ENCODE results near the gene DPH6.

The DPH6 gene

DNA sequence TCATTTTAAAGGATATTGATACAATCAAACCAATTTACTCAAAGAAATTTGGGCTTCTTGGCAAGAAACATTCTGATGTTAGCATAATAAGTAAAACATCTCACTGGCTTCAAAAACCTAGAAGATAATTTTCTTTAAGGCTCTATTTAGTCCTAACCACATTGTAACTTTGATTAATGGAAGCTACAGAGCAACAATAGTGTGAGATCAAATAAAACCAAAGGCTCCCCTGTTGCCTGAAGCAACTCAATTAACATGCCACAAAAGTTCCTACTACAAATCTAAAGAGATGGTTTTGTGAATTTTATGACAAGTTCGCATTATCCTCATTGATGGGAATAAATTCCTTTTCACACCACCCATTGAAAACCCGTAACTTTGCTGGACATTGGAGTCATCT, 5.9 kb downstream of the DPH6 start:
- DNase-seq = no peak

GRCh38 chr15:35535365-35535916, 10.5 kb downstream of the DPH6 start:
- no peak for DNase-seq

DNA sequence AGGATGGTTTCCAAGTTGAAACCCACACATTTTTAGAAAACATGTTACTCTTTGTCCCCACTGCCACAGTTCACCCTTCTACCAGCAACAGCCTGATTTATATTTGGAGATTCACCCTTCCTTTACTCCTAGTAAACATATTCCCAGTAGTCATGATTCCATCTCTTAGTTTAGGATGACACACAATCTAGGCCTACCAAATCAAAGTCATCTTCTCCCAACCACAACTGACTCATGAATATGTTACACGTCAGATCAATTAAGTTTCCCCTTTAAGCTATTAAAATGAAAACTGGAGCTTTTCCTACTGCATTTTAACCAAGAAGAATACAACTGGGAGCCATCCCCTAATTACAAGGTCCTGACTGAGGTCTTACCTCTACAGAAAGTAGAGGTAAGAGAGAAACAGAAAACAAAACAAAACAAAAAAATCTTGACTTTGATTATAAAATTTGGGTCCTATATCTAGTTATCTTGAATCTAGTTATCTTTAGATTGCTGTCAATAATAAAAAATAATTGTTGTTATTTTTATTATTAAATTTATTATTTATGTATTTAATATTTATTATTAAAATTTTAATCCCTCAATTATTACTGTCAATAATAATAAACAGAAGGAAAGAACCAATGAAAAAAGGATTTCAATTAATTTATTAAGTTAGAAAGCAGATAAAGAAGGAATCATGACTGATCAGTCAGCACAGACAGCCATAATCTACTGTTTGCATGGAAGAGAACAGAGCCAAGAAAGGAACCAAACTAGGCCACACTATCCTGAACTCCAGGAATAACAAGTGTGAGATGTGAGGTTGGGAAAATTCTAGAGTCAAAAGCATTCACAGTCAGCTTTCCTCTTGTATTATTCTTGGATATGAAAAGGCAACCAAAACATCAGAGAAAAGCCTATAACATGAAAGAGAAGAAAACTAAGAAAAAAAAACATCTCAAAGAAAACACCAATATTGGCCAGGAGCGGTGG, 12.5 kb downstream of the DPH6 start:
- DNase-seq = no peak

- no peak for DNase-seq
Measured at GRCh38 chr15:35530698-35531097, 15.3 kb downstream of the DPH6 start.

- DNase-seq = no peak
Measured at GRCh38 chr15:35529784-35530183, 16.2 kb downstream of the DPH6 start.

DNA sequence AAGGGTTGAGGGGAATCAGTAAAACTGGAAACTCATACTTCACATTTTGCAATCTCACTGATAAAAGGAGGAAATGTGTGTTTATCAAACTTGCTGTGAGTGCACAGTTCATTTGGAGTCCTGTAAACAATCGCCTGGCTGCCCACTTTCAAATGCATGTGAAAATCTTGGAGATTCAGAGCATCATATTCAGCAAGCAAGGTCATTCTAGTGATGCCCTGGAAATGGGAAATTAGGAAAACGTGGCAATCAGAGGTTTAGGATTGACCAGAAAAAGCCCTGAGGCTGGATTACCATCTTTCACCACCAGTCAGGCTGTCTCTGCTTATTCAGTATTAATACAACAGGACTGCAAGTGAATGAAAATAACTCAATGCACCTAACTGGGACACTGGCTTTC, 23.9 kb downstream of the DPH6 start:
- DNase-seq = no peak

GRCh38 chr15:35519541-35520149, 26.3 kb downstream of the DPH6 start:
- DNase-seq = no peak

DNA sequence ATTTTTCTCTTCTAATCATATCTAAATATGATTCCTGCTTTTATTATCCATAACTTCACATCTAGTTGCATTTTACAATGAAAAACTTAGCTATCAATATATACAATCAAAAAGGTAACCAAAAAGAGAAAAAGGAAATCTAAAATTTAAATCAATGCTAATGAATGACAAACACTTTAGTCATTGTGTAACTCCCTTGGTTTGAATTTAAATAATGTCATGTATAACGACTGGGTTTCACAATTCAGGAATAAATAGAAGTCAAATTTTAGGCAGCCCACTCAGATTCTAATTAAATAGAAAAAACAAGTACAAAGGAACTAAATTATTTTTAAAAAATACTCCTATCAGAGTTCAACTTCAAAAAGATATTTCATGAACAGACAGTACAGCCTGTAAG, 26.9 kb downstream of the DPH6 start:
- DNase-seq = no peak

- no peak for DNase-seq
Measured at GRCh38 chr15:35514759-35515158, 31.2 kb downstream of the DPH6 start.

- no peak for DNase-seq
Measured at GRCh38 chr15:35507932-35508638, 37.9 kb downstream of the DPH6 start.

GRCh38 chr15:35506272-35506870, 39.6 kb downstream of the DPH6 start:
- no peak for DNase-seq

DNA sequence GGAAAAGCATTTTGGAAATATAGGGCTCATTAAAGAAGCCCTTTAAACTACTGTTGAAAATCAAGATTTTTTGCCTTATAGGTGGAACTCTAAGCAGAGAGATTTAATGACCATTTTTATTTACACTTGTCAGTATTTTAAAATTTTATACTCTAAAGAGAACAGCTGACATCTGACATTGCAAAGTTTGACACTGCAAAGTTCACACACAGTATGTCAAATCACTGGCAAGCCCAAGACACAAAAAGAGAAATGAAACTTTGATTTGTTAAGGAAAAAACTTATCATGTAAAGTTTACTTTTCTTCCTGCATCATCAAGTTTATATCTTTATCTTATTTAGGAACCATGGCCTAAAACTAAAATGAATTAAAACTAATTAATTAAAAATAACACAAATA, 40.2 kb downstream of the DPH6 start:
- no peak for DNase-seq

GRCh38 chr15:35505141-35505540, 40.8 kb downstream of the DPH6 start:
- no peak for DNase-seq

- DNase-seq = no peak
Measured at GRCh38 chr15:35499723-35500122, 46.2 kb downstream of the DPH6 start.

DNA sequence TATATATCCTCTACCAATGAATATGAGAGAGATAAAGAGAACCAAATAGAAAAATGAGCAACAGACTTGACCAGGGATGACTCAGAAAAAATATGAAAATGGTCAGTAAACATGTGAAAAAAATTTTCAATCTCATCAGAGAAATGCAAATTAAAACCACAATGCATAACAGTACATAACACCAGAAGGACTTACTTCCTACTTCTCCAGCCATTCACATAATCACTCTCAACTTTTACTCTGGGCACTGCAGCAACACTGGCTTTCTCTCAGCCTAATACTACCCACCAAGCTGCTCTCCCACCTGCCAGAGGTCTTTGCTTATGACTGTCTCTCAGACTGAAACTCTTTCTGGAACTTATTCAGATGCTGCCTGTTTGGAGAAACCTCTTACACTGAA, 49.4 kb downstream of the DPH6 start:
- no peak for DNase-seq

DNA sequence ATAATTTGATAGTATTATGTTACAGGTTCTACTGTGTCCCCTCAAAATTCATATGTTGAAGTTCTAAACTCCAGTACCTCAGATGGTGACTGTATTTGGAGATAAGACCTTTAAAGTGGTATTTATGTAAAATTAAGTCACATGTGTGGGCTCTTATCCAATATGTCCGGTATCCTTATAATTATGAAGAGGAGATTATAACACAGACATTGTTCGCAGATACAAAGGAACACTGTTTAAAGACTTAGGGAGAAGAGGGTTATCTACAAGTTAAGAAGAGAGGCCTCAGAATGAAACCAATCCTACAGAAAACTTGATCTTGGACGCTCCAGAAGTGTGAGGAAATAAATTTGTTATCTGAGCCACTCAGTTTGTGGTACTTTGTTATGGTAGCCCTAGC, 50.9 kb downstream of the DPH6 start:
- no peak for DNase-seq

DNA sequence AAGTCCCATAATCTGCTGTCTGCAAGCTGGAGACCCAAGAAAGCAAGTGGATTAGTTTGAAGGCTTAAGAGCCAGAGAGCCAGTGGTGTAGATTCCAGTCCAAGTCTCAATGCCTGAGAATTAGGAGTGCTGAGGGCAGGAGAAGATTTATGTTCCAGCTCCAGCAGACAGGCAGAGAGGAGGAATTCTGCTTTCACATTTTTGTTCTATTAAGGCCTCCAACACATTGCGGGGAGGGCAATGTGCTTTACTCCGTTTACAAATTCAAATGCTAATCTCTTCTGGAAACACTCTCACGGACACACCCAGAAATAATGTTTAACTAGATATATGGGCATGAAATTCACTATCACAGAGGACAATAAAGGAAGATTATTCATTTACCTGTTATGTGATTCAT, 54.0 kb downstream of the DPH6 start:
- DNase-seq = no peak

- no peak for DNase-seq
Measured at GRCh38 chr15:35491173-35491572, 54.8 kb downstream of the DPH6 start.

GRCh38 chr15:35490511-35490910, 55.5 kb downstream of the DPH6 start:
- DNase-seq = no peak

GRCh38 chr15:35487417-35487816, 58.5 kb downstream of the DPH6 start:
- no peak for DNase-seq

DNA sequence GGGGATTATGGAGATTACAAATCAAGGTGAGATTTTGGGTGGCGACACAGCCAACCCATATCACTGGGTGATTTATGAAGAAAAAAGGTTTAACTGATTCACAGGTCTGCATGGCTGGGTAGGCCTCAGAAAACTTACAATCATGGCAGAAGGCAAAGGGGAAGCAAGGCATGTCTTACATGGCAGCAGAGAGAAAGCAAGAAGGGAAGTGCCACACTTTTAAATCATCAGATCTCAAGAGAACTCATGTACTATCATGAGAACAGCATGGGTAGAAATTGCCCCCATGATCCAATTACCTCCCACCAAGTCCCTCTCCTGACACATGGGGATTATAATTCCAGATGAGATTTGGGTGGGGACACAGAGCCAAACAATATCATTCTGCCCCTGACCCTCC, 59.7 kb downstream of the DPH6 start:
- DNase-seq = no peak

GRCh38 chr15:35485411-35485810, 60.6 kb downstream of the DPH6 start:
- no peak for DNase-seq

All from SIG-M5 (cell line).